ENCODE results near the gene ATP10B. TPM values are rescaled to one million over a fixed set of nuclear protein-coding genes. Genes with fewer than 3 reads are reported as not detected.
"Not testable (repeated sequence)": the region's sequence is repeated elsewhere in the genome, so short reads cannot be mapped to it uniquely, and the experiment has no call there.

Gene ATP10B, protein sequence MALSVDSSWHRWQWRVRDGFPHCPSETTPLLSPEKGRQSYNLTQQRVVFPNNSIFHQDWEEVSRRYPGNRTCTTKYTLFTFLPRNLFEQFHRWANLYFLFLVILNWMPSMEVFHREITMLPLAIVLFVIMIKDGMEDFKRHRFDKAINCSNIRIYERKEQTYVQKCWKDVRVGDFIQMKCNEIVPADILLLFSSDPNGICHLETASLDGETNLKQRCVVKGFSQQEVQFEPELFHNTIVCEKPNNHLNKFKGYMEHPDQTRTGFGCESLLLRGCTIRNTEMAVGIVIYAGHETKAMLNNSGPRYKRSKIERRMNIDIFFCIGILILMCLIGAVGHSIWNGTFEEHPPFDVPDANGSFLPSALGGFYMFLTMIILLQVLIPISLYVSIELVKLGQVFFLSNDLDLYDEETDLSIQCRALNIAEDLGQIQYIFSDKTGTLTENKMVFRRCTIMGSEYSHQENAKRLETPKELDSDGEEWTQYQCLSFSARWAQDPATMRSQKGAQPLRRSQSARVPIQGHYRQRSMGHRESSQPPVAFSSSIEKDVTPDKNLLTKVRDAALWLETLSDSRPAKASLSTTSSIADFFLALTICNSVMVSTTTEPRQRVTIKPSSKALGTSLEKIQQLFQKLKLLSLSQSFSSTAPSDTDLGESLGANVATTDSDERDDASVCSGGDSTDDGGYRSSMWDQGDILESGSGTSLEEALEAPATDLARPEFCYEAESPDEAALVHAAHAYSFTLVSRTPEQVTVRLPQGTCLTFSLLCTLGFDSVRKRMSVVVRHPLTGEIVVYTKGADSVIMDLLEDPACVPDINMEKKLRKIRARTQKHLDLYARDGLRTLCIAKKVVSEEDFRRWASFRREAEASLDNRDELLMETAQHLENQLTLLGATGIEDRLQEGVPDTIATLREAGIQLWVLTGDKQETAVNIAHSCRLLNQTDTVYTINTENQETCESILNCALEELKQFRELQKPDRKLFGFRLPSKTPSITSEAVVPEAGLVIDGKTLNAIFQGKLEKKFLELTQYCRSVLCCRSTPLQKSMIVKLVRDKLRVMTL (N-terminal part only)
- total RNA-seq, result under 1 TPM; 0.12 to 0.26 TPM
- long read RNA-seq, result 0 reads

DNA sequence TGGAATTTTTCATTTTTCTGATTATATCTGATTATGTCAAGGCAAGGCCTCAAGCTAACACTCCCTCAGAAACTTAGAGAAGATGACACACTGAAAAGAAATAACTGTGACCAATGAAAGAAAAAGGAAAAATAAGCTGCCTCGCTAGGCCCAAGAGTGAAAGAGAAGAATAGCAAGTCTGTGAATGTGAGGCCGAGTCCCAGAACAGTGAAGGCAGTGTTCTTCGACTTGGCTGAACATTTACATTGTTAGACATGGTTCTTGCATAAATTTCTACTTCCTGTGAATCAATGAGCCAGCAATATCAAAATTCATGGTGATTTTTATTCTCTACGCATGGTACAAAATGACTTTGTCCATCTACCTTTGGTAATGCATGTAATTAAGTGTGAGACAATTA, at the start of gene ATP10B:
TSS of gene ATP10B (minus strand) at position 163 of the 400 bp plus-strand sequence. CDS start 164,137 bp downstream, outside the sequence.
- ATAC-seq, result no peak
- DNase-seq, result no peak

DNA sequence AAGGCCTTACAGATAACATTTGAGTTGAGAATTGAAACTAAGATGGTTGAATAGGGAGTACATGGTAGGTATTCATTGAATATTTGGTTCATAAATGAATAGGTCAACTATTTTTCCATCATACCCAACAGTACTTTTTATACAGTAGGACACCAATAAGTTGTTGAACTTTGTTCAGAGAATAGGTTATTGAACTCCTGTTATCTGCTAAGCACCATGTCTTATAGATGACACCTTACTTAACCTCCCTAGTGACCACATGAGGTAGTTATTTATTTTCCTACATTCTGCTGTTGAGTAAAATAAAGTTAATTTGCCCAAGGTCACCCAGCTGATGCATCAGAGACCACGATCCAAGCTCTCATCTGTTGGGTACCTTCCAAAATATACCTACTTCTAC, 49.6 kb upstream of the ATP10B start:
- no peak for ATAC-seq
- DNase-seq, result no peak
- intact Hi-C loops (cut with DNase I), result no loop called here

More for the DNA sequence above, at the start of gene ATP10B:
- intact Hi-C loops (cut with DNase I), result no loop called here

DNA sequence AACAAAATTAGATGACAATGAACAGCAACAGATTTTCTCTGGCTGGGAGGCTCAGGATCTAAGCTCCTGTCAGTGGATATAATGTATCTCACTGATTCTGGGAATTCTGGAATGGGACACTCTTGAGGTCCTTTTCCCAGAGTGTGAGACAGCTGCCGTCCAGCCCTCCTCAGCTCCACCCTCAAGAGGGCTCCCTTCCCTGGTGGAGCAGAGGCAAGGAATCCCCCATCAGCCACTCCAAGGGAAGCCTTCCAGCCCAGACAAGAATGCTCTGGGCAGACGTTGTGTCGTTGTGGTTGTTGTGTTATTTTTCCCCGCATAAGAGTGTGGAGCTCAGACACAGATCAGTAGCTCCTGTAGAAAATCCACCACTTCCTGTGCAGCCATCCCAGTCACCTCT, 47.7 kb upstream of the ATP10B start:
- DNase-seq (no peak), ATAC-seq (no peak)
- intact Hi-C loops (cut with DNase I), result no loop called here

DNA sequence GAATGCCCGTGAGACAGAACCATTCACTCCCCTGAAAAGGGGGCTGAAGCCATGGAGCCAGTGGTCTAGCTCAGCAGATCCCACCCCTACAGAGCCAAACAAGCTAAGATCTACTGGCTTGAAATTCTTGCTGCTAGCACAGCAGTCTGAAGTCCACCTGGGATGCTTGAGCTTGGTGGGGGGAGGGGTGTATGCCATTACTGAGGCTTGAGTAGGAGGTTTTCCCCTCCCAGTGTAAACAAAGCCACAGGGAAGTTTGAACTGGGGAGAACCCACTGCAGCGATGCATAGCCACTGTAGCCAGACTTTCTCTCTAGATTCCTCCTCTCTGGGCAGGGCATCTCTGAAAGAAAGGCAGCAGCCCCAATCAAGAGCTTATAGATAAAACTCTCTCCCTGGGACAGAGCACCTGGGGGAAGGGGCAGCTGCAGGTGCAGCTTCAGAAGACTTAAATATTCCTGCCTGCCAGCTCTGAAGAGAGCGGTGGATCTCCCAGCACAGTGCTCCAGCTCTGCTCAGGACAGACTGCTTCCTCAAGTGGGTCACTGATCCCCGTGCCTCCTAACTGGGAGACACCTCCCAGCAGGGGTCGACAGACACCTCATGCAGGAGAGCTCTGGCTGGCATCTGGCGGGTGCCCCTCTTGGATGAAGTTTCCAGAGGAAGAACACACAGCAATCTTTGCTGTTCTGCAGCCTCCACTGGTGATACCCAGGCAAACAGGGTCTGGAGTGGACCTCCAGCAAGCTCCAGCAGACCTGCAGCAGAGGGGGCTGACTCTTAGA, 41.4 kb upstream of the ATP10B start:
- intact Hi-C loops (cut with DNase I); ATAC-seq; DNase-seq: not testable (repeated sequence)

DNA sequence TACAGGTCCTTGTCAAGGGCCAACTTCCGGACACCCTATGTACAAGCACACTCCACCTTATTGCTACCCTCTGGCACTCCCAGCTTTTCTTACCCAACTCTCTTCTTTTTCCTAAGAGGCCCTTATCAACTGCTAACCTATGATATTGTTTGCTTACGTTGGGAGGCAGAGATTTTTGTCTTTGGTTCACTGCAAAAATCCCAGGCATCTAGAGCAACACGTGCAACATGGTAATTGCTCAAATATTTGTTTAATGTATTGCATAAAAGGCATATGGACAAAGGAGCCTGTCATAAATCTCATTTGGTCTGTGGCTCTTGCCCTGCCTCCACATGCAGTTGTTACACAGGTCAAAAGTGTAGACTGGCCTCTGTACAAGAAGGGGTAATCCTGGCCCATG, 35.8 kb upstream of the ATP10B start:
- ATAC-seq, result no peak
- intact Hi-C loops (cut with DNase I), result no loop called here
- no peak for DNase-seq

DNA sequence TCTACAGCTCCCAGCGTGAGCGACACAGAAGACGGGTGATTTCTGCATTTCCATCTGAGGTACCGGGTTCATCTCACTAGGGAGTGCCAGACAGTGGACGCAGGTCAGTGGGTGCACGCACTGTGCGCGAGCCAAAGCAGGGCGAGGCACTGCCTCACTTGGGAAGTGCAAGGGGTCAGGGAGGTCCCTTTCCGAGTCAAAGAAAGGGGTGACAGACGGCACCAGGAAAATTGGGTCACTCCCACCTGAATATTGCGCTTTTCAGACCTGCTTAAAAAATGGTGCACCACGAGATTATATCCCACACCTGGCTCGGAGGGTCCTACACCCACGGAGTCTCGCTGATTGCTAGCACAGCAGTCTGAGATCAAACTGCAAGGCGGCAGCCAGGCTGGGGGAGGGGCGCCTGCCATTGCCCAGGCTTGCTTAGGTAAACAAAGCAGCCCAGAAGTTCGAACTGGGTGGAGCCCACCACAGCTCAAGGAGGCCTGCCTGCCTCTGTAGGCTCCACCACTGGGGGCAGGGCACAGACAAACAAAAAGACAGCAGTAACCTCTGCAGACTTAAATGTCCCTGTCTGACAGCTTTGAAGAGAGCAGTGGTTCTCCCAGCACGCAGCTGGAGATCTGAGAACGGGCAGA, 21.7 kb upstream of the ATP10B start:
- intact Hi-C loops (cut with DNase I); ATAC-seq; DNase-seq: not testable (repeated sequence)

DNA sequence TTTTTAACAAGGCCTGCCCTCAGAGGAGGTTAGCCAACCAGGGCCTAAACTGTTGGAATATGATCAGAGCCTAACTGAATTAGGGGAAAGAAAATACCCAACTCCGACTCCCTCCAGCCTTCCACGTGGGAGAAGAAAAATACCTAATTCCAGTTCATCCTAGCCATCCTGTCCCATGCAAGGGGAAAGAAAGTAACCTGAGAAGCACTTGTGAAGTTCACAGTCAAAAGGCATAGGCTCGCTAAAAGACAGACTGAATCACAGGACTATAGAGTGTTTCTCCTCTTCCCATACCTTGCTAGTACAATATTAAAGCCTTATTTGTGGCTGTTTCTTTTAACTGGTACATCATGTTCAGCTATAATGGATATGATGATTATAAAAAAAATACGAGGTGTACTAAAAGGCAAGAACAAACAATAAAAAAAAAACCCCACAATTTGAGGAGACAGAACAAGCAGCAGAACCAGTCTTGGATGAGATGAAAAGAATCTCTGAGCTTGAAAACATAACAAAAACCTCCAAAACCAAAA, 18.0 kb upstream of the ATP10B start:
- DNase-seq, result no peak
- ATAC-seq, result no peak
- intact Hi-C loops (cut with DNase I), result no loop called here

DNA sequence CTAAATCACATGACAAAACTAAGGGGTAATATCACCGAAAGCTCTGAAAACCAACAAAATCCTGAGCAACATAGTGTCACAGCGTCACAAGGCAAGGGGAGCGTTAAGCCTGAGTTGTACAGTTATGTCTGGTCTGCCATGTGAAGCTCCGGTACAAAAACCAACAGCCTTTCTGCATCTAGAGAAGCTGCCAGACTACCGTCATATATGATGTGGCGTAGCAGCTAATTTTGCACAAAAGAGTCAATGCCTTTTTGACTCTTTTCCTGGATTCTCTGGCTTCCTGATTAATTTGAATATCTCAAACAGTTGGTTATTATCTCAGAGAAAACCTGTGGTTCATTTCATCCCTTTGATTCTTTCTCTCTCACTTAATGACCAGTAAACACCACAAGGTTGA, 16.0 kb upstream of the ATP10B start:
- intact Hi-C loops (cut with DNase I), result no loop called here
- DNase-seq (no peak), ATAC-seq (no peak)

DNA sequence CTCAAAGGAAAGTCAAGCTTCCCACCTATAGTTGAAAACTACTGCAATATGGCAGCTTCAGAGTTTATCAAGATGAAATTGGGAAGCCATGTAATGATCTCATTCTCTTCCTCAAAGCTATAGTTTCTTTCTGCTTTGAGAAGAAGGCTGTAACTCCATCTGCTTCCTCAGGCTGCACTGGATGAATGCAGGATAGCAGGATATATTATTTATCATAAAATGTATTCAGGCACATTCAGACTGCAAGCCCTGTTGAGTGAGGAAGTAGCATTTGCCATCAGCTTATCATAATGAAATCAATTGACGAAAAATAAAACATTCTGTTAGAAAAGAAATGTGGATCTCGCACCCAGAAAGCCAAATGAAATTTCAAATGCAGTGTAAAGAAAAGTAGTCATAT, 560 bp downstream of the ATP10B start:
- intact Hi-C loops (cut with DNase I), result no loop called here
- no peak for DNase-seq

DNA sequence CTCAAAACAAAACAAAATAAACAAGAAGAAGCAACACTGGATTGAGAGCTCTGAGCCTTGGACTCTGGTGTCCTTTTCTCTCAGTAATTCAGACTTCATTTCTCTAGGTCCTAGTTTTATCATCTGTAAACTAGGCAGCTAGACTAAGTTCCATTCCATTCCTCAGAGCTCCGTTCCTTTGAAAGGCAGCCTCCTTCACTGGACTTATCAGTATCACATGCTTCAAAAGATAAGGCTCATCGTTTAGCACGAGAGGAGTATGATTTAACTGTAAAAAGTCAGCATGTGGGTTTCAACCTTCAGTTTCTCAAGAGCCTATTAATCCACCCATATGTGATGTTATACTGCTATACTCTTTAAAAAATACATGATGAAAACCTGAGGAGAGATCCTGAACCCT, 1.6 kb downstream of the ATP10B start:
- DNase-seq (no peak), ATAC-seq (peak in 1 of 2 donors; percentile 50)
- intact Hi-C loops (cut with DNase I), result no loop called here

More for the DNA sequence above, 560 bp downstream of the ATP10B start:
- no peak for ATAC-seq

DNA sequence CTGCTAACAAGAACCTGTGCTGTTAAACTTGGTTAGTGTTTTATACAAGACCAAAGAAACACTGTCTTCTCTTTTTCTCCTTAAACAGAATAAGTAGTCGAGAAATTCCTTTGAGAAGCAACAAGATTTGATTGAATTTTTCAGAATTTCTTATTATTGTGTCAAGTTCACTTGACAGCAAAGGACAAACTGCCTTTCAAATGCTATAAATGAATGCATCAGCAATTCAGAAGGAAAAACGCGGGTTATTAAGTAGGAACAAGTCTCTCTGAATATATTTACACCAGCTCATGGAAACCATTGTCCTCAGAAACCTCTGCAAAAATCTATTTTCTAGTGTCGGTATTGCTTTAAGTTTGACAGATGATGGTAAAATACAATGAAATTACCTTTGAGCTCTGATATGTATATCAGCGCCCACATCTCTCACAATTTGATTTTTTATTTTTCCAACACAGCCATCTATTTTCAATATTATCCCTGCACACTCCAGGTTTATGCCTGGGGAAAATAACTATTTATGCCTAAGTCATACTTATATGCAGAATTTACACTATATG, 4.4 kb downstream of the ATP10B start:
- DNase-seq (no peak), ATAC-seq (no peak)
- intact Hi-C loops (cut with DNase I), result no loop called here

DNA sequence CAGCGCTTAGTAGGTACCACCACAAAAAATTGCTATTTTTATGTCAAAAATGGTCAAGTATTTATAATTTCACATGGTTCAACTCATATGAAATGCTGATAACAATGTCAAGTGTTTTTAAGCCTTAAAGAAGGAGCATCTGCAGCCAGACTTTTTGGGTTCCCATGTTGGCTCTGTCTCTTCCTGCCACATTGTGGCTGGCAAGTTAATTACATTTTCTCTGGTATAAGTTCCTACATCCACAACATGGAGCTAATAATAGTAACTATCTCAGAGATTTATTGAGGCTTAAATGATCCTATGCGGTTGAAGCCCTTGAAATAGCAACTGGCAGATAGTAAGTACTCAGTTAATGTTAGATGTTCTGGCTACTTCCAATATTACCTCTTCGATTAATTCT, 5.4 kb downstream of the ATP10B start:
- ATAC-seq, result no peak
- intact Hi-C loops (cut with DNase I), result no loop called here
- no peak for DNase-seq

DNA sequence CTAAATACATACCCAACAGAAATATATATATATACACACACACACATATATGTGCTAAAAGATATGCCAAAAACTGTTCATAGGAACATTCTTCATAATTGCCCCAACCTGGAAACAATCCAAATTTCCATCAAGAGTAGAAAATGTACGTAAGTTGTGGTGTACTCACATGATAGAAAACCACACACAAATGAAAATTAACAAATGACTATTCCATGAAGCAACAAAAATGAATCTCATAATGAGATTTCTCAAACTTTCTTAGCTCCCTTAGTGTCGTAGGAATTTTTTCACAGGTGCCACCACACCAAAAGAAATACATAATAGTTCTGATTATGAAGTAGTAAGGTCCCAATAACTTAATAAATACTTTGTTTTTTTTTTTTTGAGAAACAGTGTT, 7.8 kb downstream of the ATP10B start:
- intact Hi-C loops (cut with DNase I), result no loop called here
- DNase-seq, result no peak
- ATAC-seq, result no peak

DNA sequence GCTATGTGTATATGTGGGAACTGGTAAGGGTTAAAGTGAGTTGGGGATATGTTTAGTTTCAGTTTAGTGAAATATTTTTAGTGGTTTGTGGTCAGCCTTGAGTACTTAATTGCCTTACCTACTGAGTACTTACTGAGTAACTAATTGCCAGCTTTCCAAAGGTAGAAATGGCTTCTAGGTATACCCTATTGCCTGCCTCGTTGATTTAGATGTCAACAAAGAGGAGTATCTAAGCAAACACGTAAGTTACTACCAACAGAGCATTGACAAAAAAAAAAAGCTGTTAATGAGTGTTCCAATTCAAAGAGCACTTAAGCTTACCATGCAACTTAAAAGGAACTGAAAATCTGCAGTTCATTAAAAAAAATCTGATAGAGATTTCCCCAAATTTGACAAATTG, 8.8 kb downstream of the ATP10B start:
- no peak for ATAC-seq
- intact Hi-C loops (cut with DNase I), result no loop called here

DNA sequence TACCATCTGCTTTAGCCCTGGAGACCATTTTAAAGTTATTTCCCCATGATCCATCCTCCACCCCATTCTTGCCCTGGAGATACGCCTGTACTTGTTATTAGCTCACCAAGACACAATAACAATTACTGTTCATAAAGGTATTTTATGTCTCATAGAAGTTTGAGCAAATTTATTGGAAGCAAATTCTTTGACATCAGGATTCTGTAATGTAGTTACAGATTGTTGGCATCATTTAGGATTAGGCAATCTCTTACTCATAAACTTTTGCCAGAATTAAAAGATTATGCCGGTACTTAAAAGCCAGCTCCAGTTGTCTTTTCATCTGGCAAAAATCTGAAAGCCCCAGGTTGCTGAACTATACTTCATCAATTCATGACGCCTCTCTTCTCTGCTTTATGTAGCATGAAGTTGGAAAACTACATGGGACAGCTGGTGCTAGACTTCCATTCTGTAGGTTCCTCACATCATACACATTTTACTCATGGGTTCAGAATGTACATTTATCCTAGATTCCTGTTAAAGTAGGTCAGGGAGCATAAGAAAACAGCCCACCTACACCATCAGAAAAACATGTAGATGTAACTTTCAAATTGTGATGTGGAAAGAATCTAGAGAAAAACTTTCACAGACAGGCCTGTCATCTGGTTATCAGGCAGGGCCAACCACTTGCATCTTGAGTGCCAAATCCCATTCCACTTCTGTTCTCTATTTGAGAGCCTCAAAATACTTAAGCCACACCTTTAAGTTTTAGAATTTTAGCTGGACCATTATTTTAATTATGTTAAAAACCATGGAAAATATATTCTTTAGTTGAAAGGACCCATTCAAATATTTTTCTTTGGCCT, 14.0 kb downstream of the ATP10B start:
- peak; percentile 19 to 93 for ATAC-seq
- intact Hi-C loops (cut with DNase I), result no loop called here
- no peak for DNase-seq

More for the DNA sequence above, 8.8 kb downstream of the ATP10B start:
- no peak for DNase-seq

DNA sequence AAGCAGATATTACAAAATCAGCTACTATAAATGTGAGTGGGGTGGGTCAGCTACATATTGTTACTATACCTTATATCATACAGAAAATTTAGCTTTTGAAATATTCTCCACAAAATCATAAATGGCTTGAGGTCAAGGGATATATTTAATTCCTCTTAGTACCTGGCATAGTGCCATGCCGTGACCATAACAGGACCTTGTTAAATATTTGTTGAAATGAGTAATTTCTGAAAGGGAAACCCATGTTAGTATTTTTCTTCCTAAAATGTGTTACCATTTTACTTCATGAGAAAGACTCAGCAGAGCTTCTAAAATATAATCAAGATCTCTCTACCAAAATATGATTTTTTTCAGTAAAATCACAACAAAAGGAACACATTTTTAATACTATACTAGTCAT, 14.8 kb downstream of the ATP10B start:
- intact Hi-C loops (cut with DNase I), result no loop called here
- DNase-seq, result no peak

DNA sequence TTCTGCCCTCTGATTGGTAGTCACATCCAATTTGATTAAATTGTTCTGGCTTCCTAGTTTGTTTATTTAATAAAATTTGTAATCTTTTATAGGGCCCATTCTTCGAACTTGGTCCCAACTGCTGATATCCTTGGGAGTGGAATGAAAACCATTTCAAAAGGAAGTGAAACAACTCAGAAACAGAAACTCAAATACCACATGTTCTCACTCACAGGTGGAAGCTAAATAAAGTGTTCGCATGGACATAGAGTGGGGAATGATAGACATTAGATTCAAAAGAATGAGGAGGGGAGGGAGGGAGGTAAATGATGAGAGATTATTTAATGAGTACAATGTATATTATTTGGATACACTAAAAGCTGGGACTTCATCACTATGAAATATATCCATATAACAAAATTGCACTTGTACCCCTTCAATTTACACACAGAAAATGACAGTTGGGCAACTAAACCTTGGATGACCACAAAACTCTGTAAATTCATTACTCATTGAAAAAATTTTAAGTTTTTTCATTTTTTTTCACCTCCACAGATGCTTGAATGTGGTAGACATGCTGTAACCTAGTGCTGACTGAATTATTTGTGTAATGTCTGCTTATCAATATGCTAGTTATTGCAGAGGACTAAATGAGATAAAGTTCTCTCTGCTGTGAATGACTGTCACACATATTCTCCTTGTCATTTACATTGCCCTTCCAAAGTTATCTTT, 16.0 kb downstream of the ATP10B start:
- DNase-seq (no peak), ATAC-seq (no peak)
- intact Hi-C loops (cut with DNase I), result no loop called here

More for the DNA sequence above, 14.8 kb downstream of the ATP10B start:
- no peak for ATAC-seq

Measured in left cardiac atrium (tissue), 4 donors.